Nephron progenitor cell (in vitro differentiated cells): ENCODE results near the gene CWC22.

Experiments used
- DNase-seq: peaks from one replicate; pipeline ENCODE4 v3.0.0; 2021
- H3K27ac Mint-ChIP-seq: 2 replicates; pipeline ENCODE4 v1.8.0; 2021; ENCODE audit warnings: mild to moderate bottlenecking, moderate library complexity, mixed read lengths
- H3K27me3 Mint-ChIP-seq: 2 replicates; pipeline ENCODE4 v1.8.0; 2021; ENCODE audit warnings: mild to moderate bottlenecking, low read depth, mixed read lengths; ENCODE audit not compliant: poor library complexity
- H3K36me3 Mint-ChIP-seq: 2 replicates; pipeline ENCODE4 v1.8.0; 2021; ENCODE audit warnings: low read depth, mixed read lengths
- H3K4me1 Mint-ChIP-seq: 2 replicates; pipeline ENCODE4 v1.8.0; 2021; ENCODE audit warnings: mixed read lengths
- H3K4me3 Mint-ChIP-seq: 2 replicates; pipeline ENCODE4 v1.8.0; 2021; ENCODE audit warnings: mild to moderate bottlenecking, moderate library complexity, mixed read lengths
- H3K9me3 Mint-ChIP-seq: 2 replicates; pipeline ENCODE4 v1.8.0; 2021; ENCODE audit warnings: mild to moderate bottlenecking, moderate library complexity, mixed read lengths
- TF ChIP-seq, protein P1 (sequence below): fragments of 200-600 bp; sonication (generic); IDR thresholded peaks from 2 replicates; pipeline ENCODE4 v1.5.0; 2021; ENCODE audit warnings: antibody characterized with exemption

The CWC22 gene

DNA sequence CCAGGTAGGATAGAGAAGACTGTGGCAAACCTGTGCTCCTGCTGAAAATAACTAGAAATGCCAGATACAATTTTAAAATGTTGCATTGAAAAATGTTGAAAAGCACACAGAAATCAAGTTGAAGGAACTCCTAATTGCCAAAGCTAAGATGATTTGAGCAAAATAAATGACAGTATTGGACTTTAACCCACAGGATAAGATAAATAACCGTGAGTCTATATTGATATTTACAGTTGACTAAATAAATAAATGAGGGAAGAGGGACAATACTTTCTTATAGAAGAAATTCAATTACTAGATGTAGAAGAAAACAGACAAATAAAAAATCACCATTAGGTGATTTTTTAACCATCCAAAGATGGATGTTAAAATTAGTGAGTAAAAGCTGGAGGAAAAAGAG is 59.0 kb downstream of the CWC22 start:
- Mint-ChIP-seq H3K4me1 (no peaks in the 10 kb centered on the region), H3K36me3 (peaks cover 46% of the 10 kb centered on the region), H3K27ac (no peak overlapping the region), H3K9me3 (no peaks in the 10 kb centered on the region), H3K4me3 (no peak overlapping the region), H3K27me3 (no peaks in the 10 kb centered on the region)
- TF ChIP-seq, protein P1, sequence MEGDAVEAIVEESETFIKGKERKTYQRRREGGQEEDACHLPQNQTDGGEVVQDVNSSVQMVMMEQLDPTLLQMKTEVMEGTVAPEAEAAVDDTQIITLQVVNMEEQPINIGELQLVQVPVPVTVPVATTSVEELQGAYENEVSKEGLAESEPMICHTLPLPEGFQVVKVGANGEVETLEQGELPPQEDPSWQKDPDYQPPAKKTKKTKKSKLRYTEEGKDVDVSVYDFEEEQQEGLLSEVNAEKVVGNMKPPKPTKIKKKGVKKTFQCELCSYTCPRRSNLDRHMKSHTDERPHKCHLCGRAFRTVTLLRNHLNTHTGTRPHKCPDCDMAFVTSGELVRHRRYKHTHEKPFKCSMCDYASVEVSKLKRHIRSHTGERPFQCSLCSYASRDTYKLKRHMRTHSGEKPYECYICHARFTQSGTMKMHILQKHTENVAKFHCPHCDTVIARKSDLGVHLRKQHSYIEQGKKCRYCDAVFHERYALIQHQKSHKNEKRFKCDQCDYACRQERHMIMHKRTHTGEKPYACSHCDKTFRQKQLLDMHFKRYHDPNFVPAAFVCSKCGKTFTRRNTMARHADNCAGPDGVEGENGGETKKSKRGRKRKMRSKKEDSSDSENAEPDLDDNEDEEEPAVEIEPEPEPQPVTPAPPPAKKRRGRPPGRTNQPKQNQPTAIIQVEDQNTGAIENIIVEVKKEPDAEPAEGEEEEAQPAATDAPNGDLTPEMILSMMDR = no peak
- no peak for DNase-seq

GRCh38 chr2:179946810-179947615 is 60.1 kb downstream of the CWC22 start:
- no peaks in the 10 kb centered on the region for H3K4me1 Mint-ChIP-seq
- H3K27me3 Mint-ChIP-seq = no peaks in the 10 kb centered on the region
- no peak for DNase-seq
- H3K36me3 Mint-ChIP-seq = peaks cover 42% of the 10 kb centered on the region
- TF ChIP-seq, protein P1 = no peak
- no peak overlapping the region for H3K4me3 Mint-ChIP-seq
- H3K27ac Mint-ChIP-seq = no peak overlapping the region
- H3K9me3 Mint-ChIP-seq = no peaks in the 10 kb centered on the region

- H3K36me3 Mint-ChIP-seq = peaks cover 35% of the 10 kb centered on the region
- no peaks in the 10 kb centered on the region for H3K9me3 Mint-ChIP-seq
- DNase-seq = no peak
- TF ChIP-seq, protein P1 = no peak
- H3K27ac Mint-ChIP-seq = no peak overlapping the region
- no peaks in the 10 kb centered on the region for H3K27me3 Mint-ChIP-seq
- H3K4me3 Mint-ChIP-seq = no peak overlapping the region
- no peaks in the 10 kb centered on the region for H3K4me1 Mint-ChIP-seq
Measured at GRCh38 chr2:179946346-179946745, 60.8 kb downstream of the CWC22 start.

DNA sequence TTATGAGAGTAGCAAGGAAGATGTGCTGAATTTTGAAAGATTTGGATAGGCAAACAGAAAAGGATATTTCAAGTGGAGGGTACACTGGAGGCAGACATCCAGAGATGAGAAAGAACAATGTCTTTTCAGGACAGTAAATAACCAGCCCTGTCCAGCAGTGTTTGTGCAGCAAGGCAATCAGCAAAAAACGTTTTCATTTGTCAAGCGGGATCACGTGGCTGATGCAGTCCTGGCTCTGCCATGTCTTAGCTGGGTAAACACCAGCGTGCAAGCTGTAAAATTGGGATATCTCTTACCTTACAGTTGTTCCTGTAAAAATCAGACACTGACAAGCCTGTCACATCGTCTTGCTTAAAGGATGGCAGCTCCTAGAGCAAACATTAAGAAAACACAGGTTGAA is 67.8 kb downstream of the CWC22 start:
- Mint-ChIP-seq H3K36me3 (peaks cover under 1% of the 10 kb centered on the region), H3K9me3 (no peaks in the 10 kb centered on the region), H3K27ac (no peak overlapping the region), H3K27me3 (no peaks in the 10 kb centered on the region), H3K4me3 (no peak overlapping the region), H3K4me1 (peaks cover 10% of the 10 kb centered on the region)
- TF ChIP-seq, protein P1 = no peak
- DNase-seq = no peak

DNA sequence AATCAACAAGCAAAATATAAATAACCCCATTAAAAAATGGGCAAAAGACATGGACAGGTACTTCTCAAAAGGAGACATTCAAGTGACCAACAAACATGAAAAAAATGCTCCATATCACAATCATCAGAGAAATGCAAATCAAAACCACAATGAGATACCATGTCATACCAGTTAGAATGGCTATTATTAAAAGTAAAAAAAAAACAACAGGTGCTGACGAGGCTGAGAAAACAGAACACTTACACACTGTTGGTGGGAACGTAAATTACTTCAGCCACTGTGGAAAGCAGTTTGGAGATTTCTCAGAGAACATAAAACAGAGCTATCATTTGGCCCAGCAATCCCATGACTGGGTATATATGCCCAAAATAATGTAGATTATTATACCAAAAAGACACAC is 69.1 kb downstream of the CWC22 start:
- Mint-ChIP-seq H3K9me3 (no peaks in the 10 kb centered on the region), H3K36me3 (no peaks in the 10 kb centered on the region), H3K27ac (no peak overlapping the region), H3K27me3 (no peaks in the 10 kb centered on the region), H3K4me3 (no peak overlapping the region), H3K4me1 (peaks cover 10% of the 10 kb centered on the region)
- TF ChIP-seq, protein P1 = no peak
- DNase-seq = no peak

GRCh38 chr2:179936654-179937053 is 70.4 kb downstream of the CWC22 start:
- peak; percentile 60 for DNase-seq
- H3K36me3 Mint-ChIP-seq = no peaks in the 10 kb centered on the region
- H3K9me3 Mint-ChIP-seq = peaks cover 1% of the 10 kb centered on the region
- peaks cover 10% of the 10 kb centered on the region for H3K4me1 Mint-ChIP-seq
- no peaks in the 10 kb centered on the region for H3K27me3 Mint-ChIP-seq
- TF ChIP-seq, protein P1 = peak; percentile 60
- no peak overlapping the region for H3K27ac Mint-ChIP-seq
- H3K4me3 Mint-ChIP-seq = no peak overlapping the region
